DND-41 (cell line): ENCODE results near the gene ANKS1B.

Experiments
- CTCF ChIP-seq: IDR thresholded peaks from 2 replicates; pipeline ENCODE4 v1.5.1; 2012; ENCODE audit warnings: borderline replicate concordance, low read length, moderate library complexity, mild to moderate bottlenecking; ENCODE audit not compliant: poor library complexity, severe bottlenecking; ENCODE audit errors: extremely low read depth
- EZH2 ChIP-seq: IDR thresholded peaks from 3 replicates; pipeline ENCODE4 v1.6.1; 2012; ENCODE audit warnings: borderline replicate concordance, low read depth, mild to moderate bottlenecking, moderate library complexity, low read length, inconsistent platforms; ENCODE audit not compliant: severe bottlenecking

GRCh38 chr12:99005601-99006000 lies 979.1 kb downstream of the ANKS1B start:
- no peak for TF ChIP-seq CTCF
- no peak for TF ChIP-seq EZH2
